T-helper 1 cell treated with Interleukin-12 subunit alpha and Interleukin-12 subunit beta and Interleukin-4 antibody, amounts not matched to agents 30 ng/mL and 1 ng/mL, for 36 hours (primary cell): Measurements from ENCODE around the gene PDCD1. TPM values are rescaled to one million over a fixed set of nuclear protein-coding genes. Genes with fewer than 3 reads are reported as not detected.

Experiments used
- intact Hi-C: fragments of 100-400 bp; cut with micrococcal nuclease; formaldehyde crosslinking; loops from one replicate; pipeline ENCODE4 v1.15.1; 2024
- total RNA-seq: library from RNA; stranded (reverse); gene quantifications from 2 replicates; pipeline ENCODE4 v1.2.3, GENCODE V29; 2022

The PDCD1 gene
- total RNA-seq, 1 donor from 2014 or later: 7.8 TPM

GRCh38 chr2:241803387-241804325, 55.0 kb downstream of the PDCD1 start:
- intact Hi-C loops: loop anchor here (5.0 kb wide), 1 partner anchor 54 kb away; the partner anchor contains the start of gene PDCD1

GRCh38 chr2:241802421-241803318, 56.0 kb downstream of the PDCD1 start:
- intact Hi-C loops: loop anchor here (5.0 kb wide), 1 partner anchor 55 kb away; the partner anchor contains the start of gene PDCD1

GRCh38 chr2:241801611-241802420, 56.9 kb downstream of the PDCD1 start:
- intact Hi-C loops: loop anchor here (5.0 kb wide), 1 partner anchor 55 kb away; the partner anchor contains the start of gene PDCD1

GRCh38 chr2:241800198-241800903, 58.3 kb downstream of the PDCD1 start:
- intact Hi-C loops: loop anchor here (5.0 kb wide), 1 partner anchor 57 kb away; the partner anchor contains the start of gene PDCD1

Other genes with a start within 250 kb of the PDCD1 start
- 34.2 and 34.6 TPM in 2 replicates for gene THAP4, start 221.7 kb downstream of the PDCD1 start, total RNA-seq
- 94.9 and 99.0 TPM in 2 replicates for gene ATG4B, start 221.2 kb downstream of the PDCD1 start, total RNA-seq
- gene DTYMK, start 172.1 kb downstream of the PDCD1 start, total RNA-seq: 60.2 and 65.9 TPM in 2 replicates
- gene ING5, start 156.9 kb downstream of the PDCD1 start, total RNA-seq: 25.3 and 29.2 TPM in 2 replicates
- gene D2HGDH, start 124.3 kb downstream of the PDCD1 start, total RNA-seq: 17.9 and 20.9 TPM in 2 replicates
- gene GAL3ST2, start 82.1 kb downstream of the PDCD1 start, total RNA-seq: not detected in 2 replicates
- 0.29 TPM in 1 of 2 replicates, not detected in the other for gene NEU4, start 49.7 kb downstream of the PDCD1 start, total RNA-seq
- not detected in 2 replicates for gene RTP5, start 10.8 kb upstream of the PDCD1 start, total RNA-seq